Endothelial cell of umbilical vein (primary cell): ENCODE results near the gene C20orf202.
"Not testable (repeated sequence)": the region's sequence is repeated elsewhere in the genome, so short reads cannot be mapped to it uniquely, and the experiment has no call there.

ENCODE experiments used
- CTCF ChIP-seq, 2 donors: IDR thresholded peaks; 1 replicate in 1 of 2; 2 replicates in 1 of 2; pipeline ENCODE4 v1.5.1; 2011; ENCODE audit warnings: low read length in 2 of 2, mild to moderate bottlenecking in 2 of 2, moderate library complexity in 2 of 2, control low read depth in 1 of 2, inconsistent platforms in 1 of 2, low read depth in 1 of 2; ENCODE audit not compliant: insufficient read depth in 1 of 2; ENCODE audit errors: extremely low read depth in 1 of 2
- MYC ChIP-seq: IDR thresholded peaks from one replicate; pipeline ENCODE4 v1.6.1; 2011; ENCODE audit warnings: mild to moderate bottlenecking, low read depth, low read length
- POLR2AphosphoS5 ChIP-seq: IDR thresholded peaks from 2 replicates; pipeline ENCODE4 v1.6.1; 2012; ENCODE audit warnings: low read depth, mild to moderate bottlenecking, control low read depth, low read length, moderate library complexity; ENCODE audit not compliant: insufficient read depth

GRCh38 chr20:1250282-1250681, 47.0 kb downstream of the C20orf202 start:
- TF ChIP-seq CTCF (IDR thresholded peaks at IDR 0.05; ENCODE audit: extremely low read depth in 1 of 2, insufficient read depth in 1 of 2, low read depth in 1 of 2, low read length in 2 of 2); MYC; POLR2AphosphoS5: not testable (repeated sequence)
